A673 (cell line): Measurements from ENCODE around the gene PNPLA5.

ENCODE experiments used
- CTCF ChIP-seq: fragments of 300-800, 200-600 bp; sonication (generic); conservative IDR thresholded peaks from 2 replicates; pipeline ENCODE4 v1.5.1; 2017; ENCODE audit warnings: low read depth, mild to moderate bottlenecking, antibody characterized with exemption, low read length, moderate library complexity, mixed read lengths
- EZH2 ChIP-seq: fragments of 200-600 bp; sonication (generic); IDR thresholded peaks from 2 replicates; pipeline ENCODE4 v1.6.1; 2017; ENCODE audit warnings: borderline replicate concordance, low read depth, mild to moderate bottlenecking, mixed read lengths, antibody characterized with exemption, low read length; ENCODE audit not compliant: poor library complexity, severe bottlenecking

- no peak for TF ChIP-seq CTCF
- TF ChIP-seq EZH2 = no peak
Observed at GRCh38 chr22:43853328-43853931, 38.4 kb downstream of the PNPLA5 start.
